ENCODE data around the gene PPME1.
A peak's percentile ranks its signal among the peaks of the same experiment; 100 is the strongest.

GRCh38 chr11:74170694-74171629 is at the start of gene PPME1, which contains the start of gene C2CD3:
- TF ChIP-seq CTCF (conservative IDR thresholded peaks at IDR 0.05; ENCODE audit: low read depth, low read length) (peak; percentile 45; the same call in 1 of the 2 replicates), EZH2 (IDR thresholded peaks at IDR 0.05; ENCODE audit: borderline replicate concordance, low read depth, low read length, poor library complexity, severe bottlenecking) (no peak)

All from A673 (cell line).